Embryonic facial prominence (tissue), 1 donor: Measurements from ENCODE around the gene CD81.
"Not testable (repeated sequence)": the region's sequence is repeated elsewhere in the genome, so short reads cannot be mapped to it uniquely, and the experiment has no call there.

Experiments
- DNase-seq: peaks from one replicate; pipeline ENCODE4 v3.0.0-alpha.2; 2016; ENCODE audit errors: extremely low spot score

CD81 gene

GRCh38 chr11:2376751-2377451 lies at the start of gene CD81:
Gene CD81 (plus strand): TSS chr11:2377310. CDS start chr11:2377550, 240 bp downstream.
- no peak for DNase-seq

GRCh38 chr11:2328021-2328420 lies 49.1 kb upstream of the CD81 start:
- DNase-seq, result no peak

DNA sequence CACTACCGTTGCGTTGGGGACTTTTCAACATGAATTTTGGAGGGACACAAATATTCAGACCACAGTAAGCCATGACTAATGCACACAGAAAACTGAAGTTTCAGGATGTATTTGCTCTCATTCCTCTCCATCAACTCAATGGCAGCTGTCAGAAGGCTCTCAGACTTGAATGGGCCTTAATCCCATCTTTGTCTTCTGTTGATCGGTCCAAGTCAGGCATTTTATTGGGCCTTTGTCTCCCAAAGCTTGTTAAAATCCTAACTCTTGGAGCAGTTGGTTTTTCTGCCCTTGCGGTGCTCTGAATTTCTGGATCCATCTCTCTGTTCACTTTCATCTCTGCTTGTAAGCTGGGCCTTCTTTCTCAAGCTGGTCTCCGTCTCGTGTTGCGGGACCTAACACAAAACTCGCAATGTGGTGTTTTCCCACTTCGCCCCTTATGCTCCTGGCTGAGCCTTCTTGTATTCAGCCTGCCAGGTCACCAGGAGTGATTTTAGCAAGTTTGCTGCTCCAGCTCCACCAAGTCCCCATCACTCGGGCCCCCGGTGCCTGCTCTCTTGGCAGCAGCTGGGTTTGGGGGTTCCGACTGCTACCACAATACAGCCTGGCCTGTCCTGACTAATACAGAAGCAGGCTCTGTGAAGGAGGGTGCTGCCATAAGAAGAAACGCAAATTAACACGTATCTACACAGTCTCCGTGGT lies 48.3 kb upstream of the CD81 start:
- no peak for DNase-seq

DNA sequence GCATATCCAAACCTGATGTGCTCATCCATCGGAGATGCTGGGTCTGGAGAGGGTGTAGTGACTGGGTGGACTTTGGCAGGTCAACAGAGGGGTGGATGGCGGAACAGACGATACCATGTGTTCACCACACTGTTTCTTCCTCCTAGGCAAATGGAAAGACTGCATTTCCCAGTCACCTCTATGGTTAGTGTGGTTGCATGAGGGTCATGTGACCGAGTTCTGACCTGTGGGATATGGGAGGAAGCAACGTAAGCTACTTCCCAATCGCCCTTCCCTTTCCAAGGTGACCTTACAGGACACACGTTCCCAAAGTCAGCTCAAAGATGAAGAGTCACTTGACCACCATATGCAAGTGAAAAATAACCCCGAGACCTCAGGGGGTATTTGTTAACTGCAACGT lies 47.6 kb upstream of the CD81 start:
- no peak for DNase-seq

DNA sequence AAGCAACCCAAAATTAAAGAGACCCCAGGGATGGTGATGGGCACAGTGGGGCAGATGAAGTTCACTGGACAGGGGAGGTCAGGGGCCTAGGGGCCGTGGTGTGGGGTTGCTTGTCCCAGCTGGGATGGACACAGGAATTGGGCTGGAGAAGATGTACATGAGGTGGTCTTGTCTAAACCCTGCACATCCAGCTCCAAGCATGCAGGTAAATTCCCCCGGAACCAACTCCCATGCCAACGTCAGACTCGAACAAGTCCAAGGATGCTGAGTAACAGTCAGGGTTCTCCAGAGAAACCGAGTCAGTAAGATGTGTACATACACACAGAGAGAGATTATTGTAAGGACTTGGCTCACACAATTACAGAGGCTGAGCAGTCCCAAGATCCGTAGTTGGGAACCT lies 46.4 kb upstream of the CD81 start:
- no peak for DNase-seq

GRCh38 chr11:2331404-2331803 lies 45.7 kb upstream of the CD81 start:
- no peak for DNase-seq

DNA sequence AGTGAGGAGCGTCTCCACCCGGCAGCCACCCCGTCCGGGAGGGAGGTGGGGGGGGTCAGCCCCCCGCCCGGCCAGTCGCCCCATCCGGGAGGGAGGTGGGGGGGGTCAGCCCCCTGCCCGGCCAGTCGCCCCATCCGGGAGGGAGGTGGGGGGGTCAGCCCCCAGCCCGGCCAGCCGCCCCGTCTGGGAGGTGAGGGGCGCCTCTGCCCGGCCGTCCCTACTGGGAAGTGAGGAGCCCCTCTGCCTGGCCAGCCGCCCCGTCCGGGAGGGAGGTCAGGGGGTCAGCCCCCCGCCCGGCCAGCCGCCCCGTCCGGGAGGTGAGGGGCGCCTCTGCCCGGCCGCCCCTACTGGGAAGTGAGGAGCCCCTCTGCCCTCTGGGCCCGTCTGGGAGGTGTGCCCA lies 44.5 kb upstream of the CD81 start:
- DNase-seq, result not testable (repeated sequence)

DNA sequence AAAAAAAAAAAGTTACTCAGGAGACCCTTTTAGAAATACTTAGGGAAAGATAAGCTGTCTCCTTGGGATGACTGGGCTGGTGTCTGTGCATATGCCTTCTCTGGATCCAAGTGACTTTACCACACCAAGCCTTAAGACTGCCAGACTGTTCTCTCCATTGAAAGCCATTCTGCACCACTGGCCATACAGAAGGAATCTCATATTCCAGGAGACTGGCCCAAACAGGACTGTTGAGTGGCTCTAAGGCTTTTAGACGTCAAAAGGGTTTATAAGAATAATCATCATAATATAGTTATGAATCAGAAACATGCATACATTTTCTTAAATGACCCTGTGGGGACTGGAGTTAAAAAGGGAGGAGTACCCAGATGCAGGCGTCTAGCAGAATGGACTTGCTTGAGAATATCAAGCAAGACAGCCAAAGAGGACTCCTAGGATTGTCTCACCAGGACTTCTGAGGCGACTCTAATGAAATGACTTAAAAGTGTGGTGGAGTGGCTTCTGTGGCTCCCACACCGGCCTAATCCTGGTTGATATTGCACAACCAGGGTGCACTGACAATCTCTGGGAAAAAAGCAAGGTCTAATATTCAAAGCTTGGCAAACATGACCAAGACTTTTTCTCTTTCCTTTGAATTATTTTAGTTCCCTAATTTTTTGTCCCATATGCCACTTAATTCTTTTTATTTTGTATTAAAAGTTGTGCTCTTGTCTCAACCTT lies 43.5 kb upstream of the CD81 start:
- DNase-seq, result not testable (repeated sequence)

DNA sequence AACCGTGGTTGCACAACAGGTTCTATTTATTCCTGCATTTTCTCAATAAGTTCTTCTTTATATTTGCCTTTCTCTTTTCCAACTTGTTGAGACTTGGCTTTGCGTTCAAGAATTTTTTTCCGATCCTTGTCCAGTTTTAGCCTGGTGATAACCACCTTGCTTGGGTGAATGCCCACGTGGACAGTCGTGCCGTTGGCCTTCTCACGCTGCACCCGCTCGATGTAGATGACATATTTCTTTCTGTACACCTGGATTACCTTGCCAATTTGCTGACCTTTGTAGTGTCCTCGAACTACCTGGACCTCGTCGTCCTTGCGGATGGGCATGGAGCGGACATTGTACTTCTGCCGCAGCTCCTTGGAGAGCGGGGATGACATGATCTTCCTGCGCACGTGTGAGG lies 41.8 kb upstream of the CD81 start:
- DNase-seq, result not testable (repeated sequence)

DNA sequence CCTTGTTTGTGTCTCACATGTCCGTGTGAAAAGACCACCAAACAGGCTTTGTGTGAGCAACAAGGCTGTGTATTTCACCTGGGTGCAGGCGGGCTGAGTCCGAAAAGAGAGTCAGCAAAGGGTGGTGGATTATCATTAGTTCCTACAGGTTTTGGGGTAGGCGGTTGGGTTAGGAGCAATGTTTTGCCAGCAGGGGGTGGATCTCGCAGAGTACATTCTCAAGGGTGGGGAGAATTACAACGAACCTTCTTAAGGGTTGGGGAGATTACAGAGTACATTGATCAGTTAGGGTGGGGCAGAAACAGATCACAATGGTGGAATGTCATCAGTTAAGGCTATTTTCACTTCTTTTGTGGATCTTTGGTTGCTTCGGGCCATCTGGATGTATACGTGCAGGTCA lies 38.4 kb upstream of the CD81 start:
- DNase-seq, result not testable (repeated sequence)

DNA sequence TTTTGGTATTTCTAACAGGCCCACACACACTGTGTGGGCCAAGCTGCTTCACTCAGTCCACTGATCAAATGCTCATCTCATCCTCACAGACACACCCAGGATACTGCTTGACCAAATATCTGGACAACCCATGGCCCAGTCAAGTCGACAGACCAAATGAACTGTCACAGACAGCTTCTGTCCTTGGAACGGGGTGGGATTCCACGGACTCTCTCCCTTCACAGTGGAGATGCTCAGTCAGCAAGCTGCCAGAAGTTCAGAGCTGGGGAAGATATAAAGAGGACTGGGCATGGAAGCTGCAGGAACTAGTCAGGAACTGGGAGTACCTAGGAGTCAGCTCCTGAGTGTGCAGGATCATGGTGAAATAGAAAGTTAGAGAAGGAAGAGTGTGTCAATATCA lies 34.6 kb upstream of the CD81 start:
- DNase-seq, result no peak

- DNase-seq, result no peak
Observed at GRCh38 chr11:2342981-2343380, 34.1 kb upstream of the CD81 start.

GRCh38 chr11:2343502-2343901 lies 33.6 kb upstream of the CD81 start:
- DNase-seq, result no peak

- DNase-seq, result no peak
Observed at GRCh38 chr11:2345050-2345449, 32.1 kb upstream of the CD81 start.

DNA sequence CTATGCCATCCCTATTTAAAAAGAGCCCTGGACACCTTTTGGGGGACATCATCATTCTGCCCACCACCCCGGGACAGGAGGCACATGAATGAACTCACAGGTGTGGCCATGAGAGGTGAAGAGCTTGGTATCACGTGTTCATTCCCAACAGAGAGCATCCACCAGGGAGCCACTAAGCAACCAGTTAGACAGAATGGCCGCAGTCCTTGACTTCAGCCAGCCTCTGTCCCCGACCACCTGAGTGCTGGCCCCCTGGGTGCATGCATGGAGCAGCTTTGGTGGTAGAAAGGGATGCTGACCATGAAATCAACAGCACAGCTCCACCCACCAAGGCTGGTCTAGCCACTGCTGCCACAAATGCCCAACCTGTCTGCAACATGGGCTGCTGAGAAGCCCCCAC lies 31.1 kb upstream of the CD81 start:
- no peak for DNase-seq

GRCh38 chr11:2346586-2347307 lies 30.4 kb upstream of the CD81 start:
- no peak for DNase-seq

- DNase-seq, result no peak
Observed at GRCh38 chr11:2347308-2347830, 29.7 kb upstream of the CD81 start.

GRCh38 chr11:2348986-2349385 lies 28.1 kb upstream of the CD81 start:
- DNase-seq, result no peak

DNA sequence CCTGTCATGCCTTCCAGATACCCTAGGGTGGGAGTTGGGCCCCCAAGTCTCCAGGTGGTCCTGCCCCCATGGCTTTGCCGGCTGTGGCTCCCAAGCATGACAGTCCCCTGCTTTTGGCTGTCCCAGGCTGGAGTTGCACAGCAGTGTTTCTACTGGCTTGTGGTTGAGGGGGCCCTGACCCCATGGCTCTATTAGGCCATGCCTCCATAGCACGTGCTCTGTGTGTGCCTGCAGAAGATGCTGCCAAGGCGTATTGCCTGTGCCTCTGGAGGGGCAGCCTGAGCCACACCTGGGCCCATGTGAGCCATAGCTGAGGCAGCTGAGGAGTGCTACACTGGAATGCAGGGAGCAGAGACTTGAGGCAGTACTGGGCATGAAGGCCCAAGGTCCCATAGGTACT lies 25.4 kb upstream of the CD81 start:
- no peak for DNase-seq

GRCh38 chr11:2352420-2352819 lies 24.7 kb upstream of the CD81 start:
- no peak for DNase-seq

GRCh38 chr11:2355000-2355644 lies 22.0 kb upstream of the CD81 start:
- no peak for DNase-seq
